Mesendoderm (in vitro differentiated cells): ENCODE results near the gene GRIK4.
"Not testable (repeated sequence)": the region's sequence is repeated elsewhere in the genome, so short reads cannot be mapped to it uniquely, and the experiment has no call there.

Experiments
- DNase-seq: peaks from one replicate; pipeline ENCODE4 v3.0.0; 2013
- H2AK5ac ChIP-seq: 2 replicates; pipeline ENCODE4 v1.6.1; 2013; ENCODE audit warnings: low read length, inconsistent platforms
- H2BK120ac ChIP-seq: 2 replicates; pipeline ENCODE4 v1.6.1; 2013; ENCODE audit warnings: low read depth, mild to moderate bottlenecking, low read length, moderate library complexity, mixed read lengths
- H2BK15ac ChIP-seq: replicated peaks from 2 replicates; pipeline ENCODE4 v1.6.1; 2013; ENCODE audit warnings: low read depth, mild to moderate bottlenecking, moderate library complexity
- H2BK5ac ChIP-seq: 2 replicates; pipeline ENCODE4 v1.6.1; 2013; ENCODE audit warnings: low read length, inconsistent platforms
- H3K18ac ChIP-seq: 2 replicates; pipeline ENCODE4 v1.6.1; 2013; ENCODE audit warnings: mild to moderate bottlenecking, low read length, mixed read lengths
- H3K23ac ChIP-seq: one replicate; pipeline ENCODE4 v1.6.1; 2013; ENCODE audit warnings: low read length
- H3K27ac ChIP-seq: 2 replicates; pipeline ENCODE4 v1.5.1; 2013; ENCODE audit warnings: low read depth, mild to moderate bottlenecking, inconsistent platforms, low read length, moderate library complexity
- H3K27me3 ChIP-seq: 2 replicates; pipeline ENCODE4 v1.6.1; 2013; ENCODE audit warnings: low read length, control low read depth, mild to moderate bottlenecking, inconsistent platforms; ENCODE audit not compliant: insufficient read depth, poor library complexity
- H3K36me3 ChIP-seq: 2 replicates; pipeline ENCODE4 v1.6.1; 2013; ENCODE audit warnings: low read length, inconsistent platforms; ENCODE audit not compliant: control insufficient read depth, insufficient read depth
- H3K4ac ChIP-seq: one replicate; pipeline ENCODE4 v1.6.1; 2013; ENCODE audit warnings: low read depth, mild to moderate bottlenecking, low read length, moderate library complexity
- H3K4me1 ChIP-seq: 2 replicates; pipeline ENCODE4 v1.6.1; 2013; ENCODE audit warnings: low read depth, low read length, inconsistent platforms; ENCODE audit not compliant: control insufficient read depth
- H3K4me2 ChIP-seq: 2 replicates; pipeline ENCODE4 v1.6.1; 2013; ENCODE audit warnings: low read length
- H3K4me3 ChIP-seq: 2 replicates; pipeline ENCODE4 v1.5.1; 2013; ENCODE audit warnings: mild to moderate bottlenecking, low read length
- H3K56ac ChIP-seq: one replicate; pipeline ENCODE4 v1.6.1; 2013; ENCODE audit warnings: low read length
- H3K79me1 ChIP-seq: 2 replicates; pipeline ENCODE4 v1.6.1; 2013; ENCODE audit warnings: low read length, inconsistent platforms
- H3K79me2 ChIP-seq: 2 replicates; pipeline ENCODE4 v1.6.1; 2013; ENCODE audit warnings: mild to moderate bottlenecking, low read length; ENCODE audit not compliant: control insufficient read depth, insufficient read depth
- H3K9ac ChIP-seq: 2 replicates; pipeline ENCODE4 v1.6.1; 2013; ENCODE audit warnings: low read length, inconsistent platforms
- H4K5ac ChIP-seq: one replicate; pipeline ENCODE4 v1.6.1; 2013; ENCODE audit warnings: low read length
- H4K8ac ChIP-seq: one replicate; pipeline ENCODE4 v1.6.1; 2013; ENCODE audit warnings: low read depth, mild to moderate bottlenecking, control low read depth, low read length, moderate library complexity
- WGBS: extraction: QIAGEN DNeasy Blood & Tissue Kit; methylation state at CpG from one replicate; pipeline ENCODE4 v1.1.7; 2013; ENCODE audit warnings: low lambda C conversion rate, missing lambda C conversion rate; ENCODE audit not compliant: insufficient coverage; ENCODE audit errors: extremely low coverage; 5-methylcytosine and 5-hydroxymethylcytosine counted together

Gene GRIK4

DNA sequence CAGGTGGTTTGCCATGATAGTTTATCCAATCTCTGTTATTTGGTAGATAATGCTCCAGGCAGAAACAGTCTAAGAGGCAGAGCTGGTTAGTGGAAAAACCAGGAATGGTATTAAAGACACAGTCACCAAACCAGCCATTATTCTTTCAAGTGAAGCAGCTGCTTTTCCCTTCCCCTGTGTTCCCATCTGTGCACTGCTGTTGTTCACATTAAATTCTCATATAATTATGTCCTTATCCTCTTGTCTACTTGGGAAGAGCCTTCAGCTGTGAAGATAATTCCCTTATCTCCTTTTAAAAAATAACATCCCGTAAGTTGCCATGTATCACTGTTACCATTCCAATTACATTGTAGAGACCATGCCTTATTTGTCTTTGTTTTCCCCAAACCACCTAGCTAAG lies 507.2 kb downstream of the GRIK4 start:
- no peak overlapping the region for H3K4me3 ChIP-seq
- no peak overlapping the region for H3K23ac ChIP-seq
- no peak overlapping the region for H3K4me2 ChIP-seq
- no peaks in the 10 kb centered on the region for H3K79me2 ChIP-seq
- no peak overlapping the region for H3K56ac ChIP-seq
- DNase-seq = no peak
- H3K27ac ChIP-seq = no peak overlapping the region
- H3K4ac ChIP-seq = no peak overlapping the region
- no peaks in the 10 kb centered on the region for H3K79me1 ChIP-seq
- no peak overlapping the region for H3K18ac ChIP-seq
- H2BK15ac ChIP-seq = no peak overlapping the region
- H3K9ac ChIP-seq = no peak overlapping the region
- H3K27me3 ChIP-seq = no peaks in the 10 kb centered on the region
- no peak overlapping the region for H2BK5ac ChIP-seq
- H3K36me3 ChIP-seq = no peaks in the 10 kb centered on the region
- no CpG with 5 or more reads among the region's 1 CpG for WGBS
- no peak overlapping the region for H4K8ac ChIP-seq
- H2AK5ac ChIP-seq = no peak overlapping the region
- H4K5ac ChIP-seq = no peak overlapping the region
- H2BK120ac ChIP-seq = no peak overlapping the region
- H3K4me1 ChIP-seq = no peaks in the 10 kb centered on the region

DNA sequence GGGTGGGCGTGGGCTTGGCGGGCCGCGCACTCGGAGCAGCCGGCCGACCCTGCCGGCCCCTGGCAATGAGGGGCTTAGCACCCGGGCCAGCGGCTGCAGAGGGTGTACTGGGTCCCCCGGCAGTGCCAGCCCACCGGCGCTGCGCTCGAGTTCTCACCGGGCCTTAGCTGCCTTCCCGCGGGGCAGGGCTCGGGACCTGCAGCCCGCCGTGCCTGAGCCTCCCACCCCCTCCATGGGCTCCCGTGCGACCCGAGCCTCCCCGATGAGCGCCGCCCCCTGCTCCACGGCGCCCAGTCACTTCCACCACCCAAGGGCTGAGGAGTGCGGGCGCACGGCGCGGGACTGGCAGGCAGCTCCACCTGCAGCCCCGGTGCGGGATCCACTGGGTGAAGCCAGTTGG lies 510.2 kb downstream of the GRIK4 start:
- H3K4me3 ChIP-seq, H3K27me3 ChIP-seq, H3K4ac ChIP-seq: not testable (repeated sequence)

DNA sequence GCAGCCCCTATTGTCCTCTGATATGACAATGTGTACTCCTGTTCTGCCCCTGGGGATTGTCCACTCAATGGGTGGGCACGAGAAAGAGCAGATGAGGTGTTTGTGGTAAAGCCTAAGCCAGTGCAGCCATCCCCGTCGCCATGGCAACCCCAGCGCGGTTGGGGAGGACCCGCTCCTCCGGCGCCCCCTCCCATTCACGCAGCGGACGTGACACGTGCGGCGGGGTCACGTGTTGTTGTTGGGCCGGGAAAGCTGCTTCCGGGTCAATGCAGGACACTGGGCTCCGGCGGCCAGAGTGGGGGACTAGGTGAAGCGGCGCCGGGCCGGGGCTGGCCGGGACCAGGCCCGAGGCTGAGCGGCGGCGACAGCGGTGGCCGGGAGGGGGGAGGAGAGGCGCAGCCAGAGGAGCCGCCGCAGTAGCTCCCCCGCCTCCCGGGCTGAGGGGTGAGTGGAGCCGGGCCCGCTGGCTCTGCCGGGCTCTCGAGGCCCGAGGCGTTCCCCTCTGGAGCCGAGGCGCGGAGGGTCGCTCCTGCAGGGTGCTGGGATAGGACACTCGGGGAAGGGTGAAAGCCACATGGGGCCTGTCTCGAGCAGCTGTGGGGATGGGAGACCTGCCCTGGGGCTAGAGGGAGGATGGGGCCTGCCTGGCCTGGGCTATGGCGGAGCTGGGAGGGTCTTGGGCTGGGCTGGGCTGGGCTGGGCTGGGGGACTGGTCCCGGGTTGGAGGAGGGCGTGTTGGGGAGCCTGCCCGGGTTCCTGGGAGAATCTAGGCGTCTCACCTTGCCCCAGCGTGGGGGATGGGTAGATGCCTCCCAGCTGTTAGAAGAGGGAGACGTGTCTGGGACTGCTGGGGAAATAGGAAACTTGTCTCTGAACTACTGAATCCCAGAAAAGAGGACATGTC lies 512.6 kb downstream of the GRIK4 start, which contains the start of gene TBCEL:
Gene TBCEL, plus strand, starts transcription at position 255 of the 904 bp plus-strand sequence. CDS start 21,589 bp downstream, outside the sequence.
- Histone ChIP-seq H3K18ac (no peak within 1 kb of the TSS), H3K9ac (peak within 1 kb of the TSS; percentile 87), H3K27ac (peak within 1 kb of the TSS; percentile 56), H3K36me3 (no peaks in the 10 kb centered on the region), H3K79me2 (peaks cover 25% of the 10 kb centered on the region), H2BK5ac (no peak within 1 kb of the TSS), H3K4me3 (peak within 1 kb of the TSS; percentile 83), H3K4me2 (peak within 1 kb of the TSS; percentile 70), H2AK5ac (no peak within 1 kb of the TSS), H4K8ac (no peak within 1 kb of the TSS), H3K23ac (no peak within 1 kb of the TSS), H3K4ac (no peak within 1 kb of the TSS), H3K27me3 (no peaks in the 10 kb centered on the region), H3K4me1 (peaks cover 5% of the 10 kb centered on the region), H2BK15ac (no peak within 1 kb of the TSS), H4K5ac (no peak within 1 kb of the TSS), H2BK120ac (no peak within 1 kb of the TSS), H3K79me1 (peaks cover 12% of the 10 kb centered on the region), H3K56ac (peak within 1 kb of the TSS; percentile 89)
- WGBS = no CpG with 5 or more reads among the region's 54 CpGs
- peak; percentile 97 for DNase-seq

More for the DNA sequence above, 510.2 kb downstream of the GRIK4 start:
- H3K27ac ChIP-seq, H3K18ac ChIP-seq, H2BK5ac ChIP-seq, H2AK5ac ChIP-seq, H3K56ac ChIP-seq, H2BK120ac ChIP-seq, H2BK15ac ChIP-seq, H3K9ac ChIP-seq, H3K36me3 ChIP-seq, DNase-seq, H3K4me2 ChIP-seq, H3K79me1 ChIP-seq, H3K4me1 ChIP-seq, H3K23ac ChIP-seq, H4K8ac ChIP-seq, H4K5ac ChIP-seq: not testable (repeated sequence)
- H3K79me2 ChIP-seq = peaks cover 18% of the 10 kb centered on the region
- WGBS = no CpG with 5 or more reads among the region's 36 CpGs

DNA sequence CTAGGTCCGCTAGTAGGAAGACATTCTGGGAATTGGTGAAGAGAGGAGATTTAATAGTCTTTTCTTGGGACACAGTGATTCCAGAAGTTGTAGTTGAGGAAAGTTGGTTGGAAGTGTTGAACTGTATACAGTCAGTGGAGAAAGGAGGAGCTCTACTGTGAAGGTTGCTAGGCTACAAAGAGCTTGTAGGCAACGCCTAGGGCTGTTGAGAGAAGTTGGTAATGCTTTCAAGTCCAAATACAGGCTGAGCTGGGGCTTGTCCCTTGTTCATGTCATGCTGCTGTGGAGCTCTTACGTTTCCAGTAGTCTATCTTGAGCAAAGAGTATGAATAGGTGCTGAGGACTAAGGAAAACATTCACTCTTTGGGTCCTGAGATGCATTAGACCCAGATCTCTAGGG lies 513.4 kb downstream of the GRIK4 start:
- H3K79me1 ChIP-seq = peaks cover 12% of the 10 kb centered on the region
- peak overlapping the region; percentile 70 for H3K4me2 ChIP-seq
- H3K4me3 ChIP-seq = no peak overlapping the region
- no peak overlapping the region for H3K23ac ChIP-seq
- no peaks in the 10 kb centered on the region for H3K27me3 ChIP-seq
- no peak overlapping the region for H2BK5ac ChIP-seq
- no peak overlapping the region for H4K5ac ChIP-seq
- no peak overlapping the region for H2BK120ac ChIP-seq
- DNase-seq = peak; percentile 82
- H3K9ac ChIP-seq = peak overlapping the region; percentile 43
- peaks cover 25% of the 10 kb centered on the region for H3K79me2 ChIP-seq
- H4K8ac ChIP-seq = no peak overlapping the region
- H3K27ac ChIP-seq = no peak overlapping the region
- no peak overlapping the region for H2BK15ac ChIP-seq
- peak overlapping the region; percentile 89 for H3K56ac ChIP-seq
- H3K36me3 ChIP-seq = no peaks in the 10 kb centered on the region
- H3K18ac ChIP-seq = no peak overlapping the region
- WGBS = no CpG with 5 or more reads among the region's 3 CpGs
- no peak overlapping the region for H2AK5ac ChIP-seq
- peaks cover 5% of the 10 kb centered on the region for H3K4me1 ChIP-seq
- H3K4ac ChIP-seq = no peak overlapping the region

DNA sequence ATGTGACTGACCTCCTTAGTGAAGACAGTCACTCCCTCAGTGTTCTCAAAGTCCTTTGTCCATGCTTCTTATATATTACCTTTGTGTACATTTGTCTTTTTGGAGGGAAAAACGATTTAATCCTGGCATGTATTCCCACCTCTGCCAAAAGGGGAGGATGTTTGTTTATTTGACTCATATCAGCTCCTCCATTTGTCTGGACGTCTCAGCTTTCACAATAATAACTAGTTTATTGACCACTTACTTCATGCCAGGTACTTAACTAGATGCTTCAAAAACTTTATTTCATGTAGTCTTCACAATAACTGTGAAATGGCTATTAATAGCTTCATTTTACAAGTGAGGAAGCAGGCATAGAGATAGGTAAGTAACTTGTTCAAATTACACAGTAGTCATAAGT lies 517.6 kb downstream of the GRIK4 start:
- H2BK5ac ChIP-seq = no peak overlapping the region
- H4K5ac ChIP-seq = no peak overlapping the region
- H2BK120ac ChIP-seq = no peak overlapping the region
- no peak overlapping the region for H3K4me3 ChIP-seq
- H3K27ac ChIP-seq = no peak overlapping the region
- no peaks in the 10 kb centered on the region for H3K36me3 ChIP-seq
- H3K4me1 ChIP-seq = peaks cover 5% of the 10 kb centered on the region
- no peak overlapping the region for H3K56ac ChIP-seq
- H3K4me2 ChIP-seq = no peak overlapping the region
- DNase-seq = no peak
- no peak overlapping the region for H3K4ac ChIP-seq
- no peak overlapping the region for H2AK5ac ChIP-seq
- peaks cover 16% of the 10 kb centered on the region for H3K79me1 ChIP-seq
- no CpG with 5 or more reads among the region's 2 CpGs for WGBS
- no peaks in the 10 kb centered on the region for H3K27me3 ChIP-seq
- H4K8ac ChIP-seq = no peak overlapping the region
- no peak overlapping the region for H3K9ac ChIP-seq
- H3K79me2 ChIP-seq = peaks cover 24% of the 10 kb centered on the region
- no peak overlapping the region for H3K23ac ChIP-seq
- no peak overlapping the region for H3K18ac ChIP-seq
- H2BK15ac ChIP-seq = no peak overlapping the region
